Activated CD4-positive, alpha-beta memory T cell treated with anti-CD3 and anti-CD28 coated beads, Interleukin-2, amount 10 ng/mL, durations not matched to agents 7 days and 5 days (primary cell): Measurements from ENCODE around the gene TMEM30B. TPM values are rescaled to one million over a fixed set of nuclear protein-coding genes. Genes with fewer than 3 reads are reported as not detected.

Experiments used
- CTCF ChIA-PET: fragments of 350-600 bp; sonication (Branson Sonifier 250); formaldehyde crosslinking; loops from one replicate; lab custom pipeline; 2021; ENCODE audit warnings: antibody characterized with exemption, inconsistent platforms; lab: Charles Lee
- POLR2A ChIA-PET: fragments of 350-600 bp; sonication (Branson Sonifier 250); formaldehyde crosslinking; loops from one replicate; lab custom pipeline; 2021; ENCODE audit warnings: antibody characterized with exemption; lab: Charles Lee
- DNase-seq: peaks from one replicate; pipeline ENCODE4 v3.0.0-alpha.2; 2020
- H3K27ac Mint-ChIP-seq: one replicate; pipeline ENCODE4 v1.8.0; 2021; ENCODE audit warnings: mild to moderate bottlenecking, mixed read lengths
- H3K27me3 Mint-ChIP-seq: one replicate; pipeline ENCODE4 v1.8.0; 2021; ENCODE audit warnings: mixed read lengths
- H3K36me3 Mint-ChIP-seq: one replicate; pipeline ENCODE4 v1.8.0; 2021; ENCODE audit warnings: low read depth, mixed read lengths
- H3K4me1 Mint-ChIP-seq: one replicate; pipeline ENCODE4 v1.8.0; 2021; ENCODE audit warnings: mixed read lengths
- H3K4me3 Mint-ChIP-seq: one replicate; pipeline ENCODE4 v1.8.0; 2021; ENCODE audit warnings: mild to moderate bottlenecking, mixed read lengths
- H3K9me3 Mint-ChIP-seq: one replicate; pipeline ENCODE4 v1.8.0; 2021; ENCODE audit warnings: mixed read lengths
- total RNA-seq, 2 experiments: library from RNA; stranded (reverse); gene quantifications; one replicate each; pipeline ENCODE4 v1.2.3, GENCODE V29; 2021

TMEM30B gene
- total RNA-seq, 2 experiments from 2014 or later, result 0.48 to 0.60 TPM

DNA sequence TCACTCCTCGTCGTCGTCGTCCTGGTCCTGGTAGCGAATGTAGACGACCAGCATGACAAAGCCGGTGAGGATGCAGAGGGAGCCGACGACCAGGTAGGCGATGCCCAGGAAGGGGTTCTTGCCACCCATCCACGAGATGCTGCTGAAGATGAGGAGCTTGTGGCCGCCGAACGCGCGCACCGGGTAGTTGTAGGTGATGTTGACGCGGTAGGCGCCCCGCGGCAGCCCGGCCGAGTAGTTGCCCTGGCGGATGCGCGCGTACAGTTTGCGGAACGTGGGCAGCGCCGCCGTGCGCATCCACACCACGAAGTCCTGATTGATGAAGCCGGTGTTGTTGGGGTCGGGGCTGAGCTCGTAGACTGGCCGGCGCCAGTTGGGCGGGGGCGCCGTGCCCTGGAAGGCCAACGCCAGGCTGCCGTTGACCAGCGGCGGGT is 1.0 kb downstream of the TMEM30B start:
- ChIA-PET CTCF (interaction anchor here (0.5 to 3.4 kb wide), 17 partner anchors 9 to 949 kb away, joined by 3 to 17 read pairs (median 4); no protein-coding TSS in a partner anchor), POLR2A (interaction anchor here (1.1 to 1.4 kb wide), 2 partner anchors 172 to 415 kb away, joined by 3 read pairs; partner anchors contain the start of gene HIF1A)
- no peaks in the 10 kb centered on the region for H3K9me3 Mint-ChIP-seq
- peak; percentile 47 for DNase-seq
- peak overlapping the region; percentile 62 for H3K27ac Mint-ChIP-seq
- peak overlapping the region; percentile 80 for H3K4me3 Mint-ChIP-seq
- peaks cover 34% of the 10 kb centered on the region for H3K27me3 Mint-ChIP-seq
- H3K4me1 Mint-ChIP-seq, result peaks cover 36% of the 10 kb centered on the region
- no peaks in the 10 kb centered on the region for H3K36me3 Mint-ChIP-seq

GRCh38 chr14:61279082-61279481 is 2.1 kb downstream of the TMEM30B start:
- H3K4me1 Mint-ChIP-seq, result peaks cover 32% of the 10 kb centered on the region
- ChIA-PET POLR2A (no interaction called here), CTCF (interaction anchor here (0.6 to 0.9 kb wide), 2 partner anchors 9 to 558 kb away, joined by 3 to 4 read pairs; no protein-coding TSS in a partner anchor)
- no peaks in the 10 kb centered on the region for H3K9me3 Mint-ChIP-seq
- H3K27ac Mint-ChIP-seq, result no peak overlapping the region
- H3K36me3 Mint-ChIP-seq, result no peaks in the 10 kb centered on the region
- peaks cover 41% of the 10 kb centered on the region for H3K27me3 Mint-ChIP-seq
- H3K4me3 Mint-ChIP-seq, result no peak overlapping the region
- no peak for DNase-seq

- DNase-seq, result no peak
- Mint-ChIP-seq H3K27me3 (peaks cover 48% of the 10 kb centered on the region), H3K36me3 (no peaks in the 10 kb centered on the region), H3K27ac (no peak overlapping the region), H3K9me3 (no peaks in the 10 kb centered on the region), H3K4me1 (peaks cover 21% of the 10 kb centered on the region), H3K4me3 (no peak overlapping the region)
- CTCF ChIA-PET, result interaction anchor here (0.7 to 1.3 kb wide), 3 partner anchors 8 to 563 kb away, joined by 3 read pairs; no protein-coding TSS in a partner anchor
- POLR2A ChIA-PET, result no interaction called here
These were observed 3.4 kb downstream of the TMEM30B start for GRCh38 chr14:61277784-61278183.

- CTCF ChIA-PET, result interaction anchor here (0.7 to 1.3 kb wide), 3 partner anchors 8 to 563 kb away, joined by 3 read pairs; no protein-coding TSS in a partner anchor
- DNase-seq, result no peak
- POLR2A ChIA-PET, result no interaction called here
- Mint-ChIP-seq H3K9me3 (no peaks in the 10 kb centered on the region), H3K4me1 (peaks cover 19% of the 10 kb centered on the region), H3K4me3 (no peak overlapping the region), H3K27ac (no peak overlapping the region), H3K36me3 (no peaks in the 10 kb centered on the region), H3K27me3 (peaks cover 50% of the 10 kb centered on the region)
These were observed 3.9 kb downstream of the TMEM30B start for GRCh38 chr14:61277232-61277631.

GRCh38 chr14:61271552-61271951 is 9.6 kb downstream of the TMEM30B start:
- ChIA-PET POLR2A (no interaction called here), CTCF (interaction anchor here (0.7 to 1.5 kb wide), 3 partner anchors 8 to 10 kb away, joined by 4 to 6 read pairs (median 4); partner anchors contain the start of gene TMEM30B)
- no peak overlapping the region for H3K27ac Mint-ChIP-seq
- peaks cover 53% of the 10 kb centered on the region for H3K27me3 Mint-ChIP-seq
- no peak for DNase-seq
- H3K9me3 Mint-ChIP-seq, result no peaks in the 10 kb centered on the region
- no peaks in the 10 kb centered on the region for H3K36me3 Mint-ChIP-seq
- H3K4me3 Mint-ChIP-seq, result no peak overlapping the region
- peaks cover 4% of the 10 kb centered on the region for H3K4me1 Mint-ChIP-seq

- H3K27me3 Mint-ChIP-seq, result peaks cover 55% of the 10 kb centered on the region
- no peaks in the 10 kb centered on the region for H3K9me3 Mint-ChIP-seq
- H3K27ac Mint-ChIP-seq, result no peak overlapping the region
- DNase-seq, result no peak
- H3K4me1 Mint-ChIP-seq, result peaks cover 4% of the 10 kb centered on the region
- no peaks in the 10 kb centered on the region for H3K36me3 Mint-ChIP-seq
- ChIA-PET CTCF (interaction anchor here (1.2 to 1.5 kb wide), 3 partner anchors 10 to 15 kb away, joined by 3 to 4 read pairs (median 4); partner anchors contain the start of gene TMEM30B), POLR2A (no interaction called here)
- no peak overlapping the region for H3K4me3 Mint-ChIP-seq
These were observed 10.4 kb downstream of the TMEM30B start for GRCh38 chr14:61270714-61271113.

DNA sequence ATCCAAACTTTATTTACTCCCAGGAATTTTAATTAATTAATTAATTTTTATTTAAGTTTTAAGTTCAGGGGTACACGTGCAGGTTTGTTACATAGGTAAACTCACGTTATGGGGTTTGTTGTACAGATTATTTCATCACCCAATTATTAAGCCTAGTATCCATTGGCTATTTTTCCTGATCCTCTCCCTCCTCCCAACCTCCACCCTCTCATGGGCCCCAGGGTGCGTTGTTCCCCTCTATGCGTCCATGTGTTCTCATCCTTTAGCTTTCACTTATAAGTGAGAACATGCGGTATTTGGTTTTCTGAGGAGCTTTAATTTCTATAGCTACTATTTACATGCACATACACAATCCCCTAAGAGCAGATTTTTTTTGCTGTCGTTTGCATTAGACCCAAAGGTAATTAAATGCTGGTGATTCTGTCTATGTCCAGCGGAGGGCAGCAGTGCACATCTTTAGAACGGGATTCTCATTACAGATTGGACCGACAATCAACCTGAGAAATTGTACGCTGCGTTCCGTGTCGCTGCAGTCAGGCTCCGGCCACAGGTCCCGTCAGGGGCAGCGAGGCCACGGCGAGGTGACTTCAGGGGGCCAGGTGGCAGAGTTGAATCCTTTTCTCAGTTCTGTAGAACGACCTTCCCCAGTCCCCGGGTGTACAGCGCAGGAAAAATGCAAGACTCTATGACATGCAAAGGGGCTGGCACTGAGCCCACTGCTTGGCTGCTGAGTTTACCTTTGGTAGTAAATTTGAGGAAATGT is 11.6 kb downstream of the TMEM30B start:
- POLR2A ChIA-PET, result no interaction called here
- peak; percentile 82 for DNase-seq
- Mint-ChIP-seq H3K9me3 (no peaks in the 10 kb centered on the region), H3K4me3 (no peak overlapping the region), H3K4me1 (peaks cover 4% of the 10 kb centered on the region), H3K27ac (no peak overlapping the region), H3K27me3 (peaks cover 59% of the 10 kb centered on the region), H3K36me3 (no peaks in the 10 kb centered on the region)
- CTCF ChIA-PET, result interaction anchor here (0.6 to 2.4 kb wide), 18 partner anchors 10 to 857 kb away, joined by 3 to 11 read pairs (median 4); partner anchors contain the start of gene TMEM30B

GRCh38 chr14:61268812-61269211 is 12.3 kb downstream of the TMEM30B start:
- ChIA-PET POLR2A (no interaction called here), CTCF (interaction anchor here (0.6 to 2.4 kb wide), 20 partner anchors 9 to 858 kb away, joined by 3 to 11 read pairs (median 4); partner anchors contain the start of gene TMEM30B)
- DNase-seq, result no peak
- H3K9me3 Mint-ChIP-seq, result no peaks in the 10 kb centered on the region
- H3K27me3 Mint-ChIP-seq, result peaks cover 55% of the 10 kb centered on the region
- H3K27ac Mint-ChIP-seq, result no peak overlapping the region
- H3K36me3 Mint-ChIP-seq, result no peaks in the 10 kb centered on the region
- no peak overlapping the region for H3K4me3 Mint-ChIP-seq
- H3K4me1 Mint-ChIP-seq, result peaks cover 4% of the 10 kb centered on the region

- Mint-ChIP-seq H3K4me3 (no peak overlapping the region), H3K27ac (no peak overlapping the region), H3K4me1 (peaks cover 4% of the 10 kb centered on the region), H3K36me3 (no peaks in the 10 kb centered on the region), H3K9me3 (no peaks in the 10 kb centered on the region), H3K27me3 (peaks cover 53% of the 10 kb centered on the region)
- POLR2A ChIA-PET, result no interaction called here
- CTCF ChIA-PET, result interaction anchor here (1.3 kb wide), 2 partner anchors 18 to 642 kb away, joined by 4 to 5 read pairs; no protein-coding TSS in a partner anchor
- DNase-seq, result no peak
These were observed 14.0 kb downstream of the TMEM30B start for GRCh38 chr14:61266891-61267740.

DNA sequence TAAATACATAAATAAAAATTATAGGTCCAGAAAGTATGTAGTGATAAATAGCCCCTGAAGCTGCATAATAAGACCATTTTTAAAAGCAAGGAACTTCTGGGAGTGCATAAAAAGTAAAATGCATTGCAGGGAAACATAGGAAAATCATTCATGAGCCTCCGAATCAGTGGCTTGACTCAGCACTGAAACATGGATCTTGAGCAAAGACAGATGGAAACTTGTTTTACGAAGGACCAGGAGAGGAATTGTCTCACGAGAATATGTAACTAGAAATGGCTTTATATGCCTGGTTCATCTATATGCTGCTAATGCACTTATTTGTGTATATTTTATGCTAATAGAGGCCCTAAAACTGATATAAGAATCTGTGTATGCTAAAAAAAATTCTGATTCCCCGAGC is 14.7 kb downstream of the TMEM30B start:
- H3K4me3 Mint-ChIP-seq, result no peak overlapping the region
- H3K36me3 Mint-ChIP-seq, result no peaks in the 10 kb centered on the region
- peaks cover 50% of the 10 kb centered on the region for H3K27me3 Mint-ChIP-seq
- H3K9me3 Mint-ChIP-seq, result no peaks in the 10 kb centered on the region
- ChIA-PET CTCF (interaction anchor here (1.3 kb wide), 1 partner anchor 642 kb away, joined by 4 read pairs; no protein-coding TSS in a partner anchor), POLR2A (no interaction called here)
- H3K27ac Mint-ChIP-seq, result no peak overlapping the region
- no peak for DNase-seq
- peaks cover 4% of the 10 kb centered on the region for H3K4me1 Mint-ChIP-seq

DNA sequence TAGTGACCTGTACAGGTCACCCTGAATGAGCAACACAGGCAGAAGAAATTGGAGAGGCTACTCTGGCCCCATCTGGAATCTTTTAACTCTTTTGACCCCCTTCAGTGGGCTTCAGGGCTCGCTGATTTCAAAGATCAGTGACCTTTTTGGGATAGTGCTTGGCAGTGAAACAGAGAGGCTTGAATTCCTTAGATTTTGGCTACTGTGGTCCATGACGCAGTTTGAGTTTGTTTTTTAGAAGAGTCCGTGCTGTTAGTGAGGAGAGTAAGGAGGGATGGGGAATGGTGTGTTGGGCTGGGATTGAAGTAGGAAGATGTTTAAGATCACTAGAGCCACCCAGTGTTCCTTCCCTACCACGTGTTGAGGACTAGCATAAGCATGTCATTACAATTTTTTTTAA is 16.5 kb downstream of the TMEM30B start:
- H3K36me3 Mint-ChIP-seq, result no peaks in the 10 kb centered on the region
- H3K4me1 Mint-ChIP-seq, result peaks cover 6% of the 10 kb centered on the region
- H3K27ac Mint-ChIP-seq, result no peak overlapping the region
- no peak for DNase-seq
- CTCF ChIA-PET, result no interaction called here
- peaks cover 57% of the 10 kb centered on the region for H3K27me3 Mint-ChIP-seq
- no peak overlapping the region for H3K4me3 Mint-ChIP-seq
- POLR2A ChIA-PET, result no interaction called here
- no peaks in the 10 kb centered on the region for H3K9me3 Mint-ChIP-seq

DNA sequence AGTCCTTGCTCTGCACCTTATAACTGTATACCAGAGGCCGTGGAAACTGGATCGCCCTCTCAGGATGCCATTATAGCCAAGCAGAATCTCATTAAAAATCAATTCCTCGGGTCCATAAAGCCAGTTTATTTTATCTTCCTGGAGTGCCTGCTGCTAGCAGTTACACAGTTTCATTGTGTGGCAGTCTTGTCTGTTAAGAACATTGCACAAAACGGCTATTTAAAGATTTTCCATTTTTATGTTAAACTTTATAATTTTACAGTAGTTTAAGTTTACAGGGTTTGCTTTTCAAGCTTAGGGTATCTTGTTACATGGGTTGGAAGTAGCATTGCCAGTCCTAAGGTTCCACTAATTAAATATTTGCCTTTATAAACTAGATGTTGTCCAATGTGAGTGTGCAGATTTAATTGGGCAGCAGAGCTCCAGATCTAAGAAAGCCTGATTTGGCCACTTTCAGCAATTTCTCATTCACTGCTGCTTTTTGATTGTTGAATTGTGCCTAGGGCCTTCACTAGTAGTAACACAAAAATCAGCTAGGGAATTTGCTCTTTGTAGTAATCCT is 17.0 kb downstream of the TMEM30B start:
- Mint-ChIP-seq H3K9me3 (no peaks in the 10 kb centered on the region), H3K4me1 (peaks cover 3% of the 10 kb centered on the region), H3K4me3 (no peak overlapping the region), H3K27me3 (peaks cover 58% of the 10 kb centered on the region), H3K36me3 (no peaks in the 10 kb centered on the region), H3K27ac (no peak overlapping the region)
- DNase-seq, result no peak
- ChIA-PET CTCF (no interaction called here), POLR2A (no interaction called here)
